ENCODE measurements around the gene SLC25A6.
A peak's percentile ranks its signal among the peaks of the same experiment; 100 is the strongest.
"Not testable (repeated sequence)": the region's sequence is repeated elsewhere in the genome, so short reads cannot be mapped to it uniquely, and the experiment has no call there.

Gene SLC25A6

GRCh38 chrX:1391707-1392375 is at the start of gene SLC25A6:
TSS of gene SLC25A6 (minus strand) at chrX:1392113. CDS start at chrX:1392009, 104 bp downstream.
- peaks cover 58% of the 10 kb centered on the region for H3K36me3 Mint-ChIP-seq (ENCODE audit: low read depth)
- peak; percentile 99 for DNase-seq (ENCODE audit: low spot score)
- peaks cover 23% of the 10 kb centered on the region for H3K4me1 Mint-ChIP-seq (ENCODE audit: low read depth)
- H3K27me3 Mint-ChIP-seq (ENCODE audit: low read depth): no peaks in the 10 kb centered on the region
- peak within 1 kb of the TSS; percentile 96 for H3K27ac Mint-ChIP-seq
- no peaks in the 10 kb centered on the region for H3K9me3 Mint-ChIP-seq
- H3K4me3 Mint-ChIP-seq: peak within 1 kb of the TSS; percentile 94

GRCh38 chrX:1440506-1440905 is 48.6 kb upstream of the SLC25A6 start:
- peaks cover 67% of the 10 kb centered on the region for H3K36me3 Mint-ChIP-seq (ENCODE audit: low read depth)

GRCh38 chrX:1435241-1435895 is 43.5 kb upstream of the SLC25A6 start:
- Mint-ChIP-seq H3K36me3 (ENCODE audit: low read depth) (peaks cover 44% of the 10 kb centered on the region), H3K4me3 (no peak overlapping the region), H3K4me1 (ENCODE audit: low read depth) (no peaks in the 10 kb centered on the region), H3K27ac (no peak overlapping the region), H3K9me3 (peaks cover 8% of the 10 kb centered on the region), H3K27me3 (ENCODE audit: low read depth) (no peaks in the 10 kb centered on the region)
- no peak for DNase-seq (ENCODE audit: low spot score)

More at GRCh38 chrX:1440506-1440905, 48.6 kb upstream of the SLC25A6 start:
- DNase-seq (ENCODE audit: low spot score): no peak
- H3K27me3 Mint-ChIP-seq (ENCODE audit: low read depth): no peaks in the 10 kb centered on the region
- H3K9me3 Mint-ChIP-seq: peaks cover 25% of the 10 kb centered on the region
- H3K4me1 Mint-ChIP-seq (ENCODE audit: low read depth): no peaks in the 10 kb centered on the region
- no peak overlapping the region for H3K27ac Mint-ChIP-seq
- H3K4me3 Mint-ChIP-seq: no peak overlapping the region

GRCh38 chrX:1434871-1435240 is 42.9 kb upstream of the SLC25A6 start:
- Mint-ChIP-seq H3K27ac (no peak overlapping the region), H3K4me3 (no peak overlapping the region), H3K27me3 (ENCODE audit: low read depth) (no peaks in the 10 kb centered on the region), H3K36me3 (ENCODE audit: low read depth) (peaks cover 44% of the 10 kb centered on the region), H3K9me3 (peaks cover 8% of the 10 kb centered on the region), H3K4me1 (ENCODE audit: low read depth) (no peaks in the 10 kb centered on the region)
- no peak for DNase-seq (ENCODE audit: low spot score)

GRCh38 chrX:1433646-1434357 is 41.9 kb upstream of the SLC25A6 start:
- Mint-ChIP-seq H3K9me3 (peaks cover 8% of the 10 kb centered on the region), H3K4me1 (ENCODE audit: low read depth) (no peaks in the 10 kb centered on the region), H3K27ac (no peak overlapping the region), H3K4me3 (no peak overlapping the region), H3K27me3 (ENCODE audit: low read depth) (no peaks in the 10 kb centered on the region), H3K36me3 (ENCODE audit: low read depth) (peaks cover 39% of the 10 kb centered on the region)
- no peak for DNase-seq (ENCODE audit: low spot score)

GRCh38 chrX:1430451-1430850 is 38.5 kb upstream of the SLC25A6 start:
- H3K27me3 Mint-ChIP-seq (ENCODE audit: low read depth): no peaks in the 10 kb centered on the region
- no peaks in the 10 kb centered on the region for H3K9me3 Mint-ChIP-seq
- peaks cover 30% of the 10 kb centered on the region for H3K36me3 Mint-ChIP-seq (ENCODE audit: low read depth)
- no peak overlapping the region for H3K27ac Mint-ChIP-seq
- no peak overlapping the region for H3K4me3 Mint-ChIP-seq
- H3K4me1 Mint-ChIP-seq (ENCODE audit: low read depth): no peaks in the 10 kb centered on the region
- no peak for DNase-seq (ENCODE audit: low spot score)

GRCh38 chrX:1427756-1428155 is 35.8 kb upstream of the SLC25A6 start:
- Mint-ChIP-seq H3K27ac (no peak overlapping the region), H3K4me3 (no peak overlapping the region), H3K36me3 (ENCODE audit: low read depth) (peaks cover 53% of the 10 kb centered on the region), H3K4me1 (ENCODE audit: low read depth) (no peaks in the 10 kb centered on the region), H3K27me3 (ENCODE audit: low read depth) (no peaks in the 10 kb centered on the region), H3K9me3 (peaks cover 15% of the 10 kb centered on the region)
- no peak for DNase-seq (ENCODE audit: low spot score)

GRCh38 chrX:1426321-1426720 is 34.4 kb upstream of the SLC25A6 start:
- H3K4me1 Mint-ChIP-seq (ENCODE audit: low read depth); H3K4me3 Mint-ChIP-seq; DNase-seq (ENCODE audit: low spot score); H3K27ac Mint-ChIP-seq; H3K27me3 Mint-ChIP-seq (ENCODE audit: low read depth): not testable (repeated sequence)
- H3K36me3 Mint-ChIP-seq (ENCODE audit: low read depth): peaks cover 62% of the 10 kb centered on the region
- H3K9me3 Mint-ChIP-seq: peaks cover 26% of the 10 kb centered on the region

- Mint-ChIP-seq H3K4me1 (ENCODE audit: low read depth) (no peaks in the 10 kb centered on the region), H3K27ac (no peak overlapping the region), H3K36me3 (ENCODE audit: low read depth) (peaks cover 70% of the 10 kb centered on the region), H3K9me3 (peaks cover 29% of the 10 kb centered on the region), H3K27me3 (ENCODE audit: low read depth) (no peaks in the 10 kb centered on the region), H3K4me3 (no peak overlapping the region)
- DNase-seq (ENCODE audit: low spot score): no peak
Observed at GRCh38 chrX:1425381-1425780, 33.5 kb upstream of the SLC25A6 start.

GRCh38 chrX:1424147-1424851 is 32.4 kb upstream of the SLC25A6 start:
- Mint-ChIP-seq H3K4me1 (ENCODE audit: low read depth) (no peaks in the 10 kb centered on the region), H3K27ac (no peak overlapping the region), H3K9me3 (peaks cover 37% of the 10 kb centered on the region), H3K36me3 (ENCODE audit: low read depth) (peaks cover 75% of the 10 kb centered on the region), H3K4me3 (no peak overlapping the region), H3K27me3 (ENCODE audit: low read depth) (no peaks in the 10 kb centered on the region)
- no peak for DNase-seq (ENCODE audit: low spot score)

- Mint-ChIP-seq H3K9me3 (peaks cover 37% of the 10 kb centered on the region), H3K4me3 (no peak overlapping the region), H3K27ac (no peak overlapping the region), H3K4me1 (ENCODE audit: low read depth) (no peaks in the 10 kb centered on the region), H3K36me3 (ENCODE audit: low read depth) (peaks cover 78% of the 10 kb centered on the region), H3K27me3 (ENCODE audit: low read depth) (no peaks in the 10 kb centered on the region)
- DNase-seq (ENCODE audit: low spot score): no peak
Observed at GRCh38 chrX:1423215-1423614, 31.3 kb upstream of the SLC25A6 start.

- Mint-ChIP-seq H3K4me3 (no peak overlapping the region), H3K9me3 (peaks cover 37% of the 10 kb centered on the region), H3K36me3 (ENCODE audit: low read depth) (peaks cover 75% of the 10 kb centered on the region), H3K27ac (no peak overlapping the region), H3K27me3 (ENCODE audit: low read depth) (no peaks in the 10 kb centered on the region), H3K4me1 (ENCODE audit: low read depth) (no peaks in the 10 kb centered on the region)
- no peak for DNase-seq (ENCODE audit: low spot score)
Observed at GRCh38 chrX:1422135-1422465, 30.2 kb upstream of the SLC25A6 start.

- no peaks in the 10 kb centered on the region for H3K4me1 Mint-ChIP-seq (ENCODE audit: low read depth)
- H3K27me3 Mint-ChIP-seq (ENCODE audit: low read depth): no peaks in the 10 kb centered on the region
- H3K9me3 Mint-ChIP-seq: peaks cover 37% of the 10 kb centered on the region
- no peak overlapping the region for H3K27ac Mint-ChIP-seq
- DNase-seq (ENCODE audit: low spot score): no peak
- peaks cover 71% of the 10 kb centered on the region for H3K36me3 Mint-ChIP-seq (ENCODE audit: low read depth)
- no peak overlapping the region for H3K4me3 Mint-ChIP-seq
Observed at GRCh38 chrX:1421433-1422134, 29.7 kb upstream of the SLC25A6 start.
